HG02852 (cell line): ENCODE data around the gene TRRAP.

Experiments used
- ATAC-seq: cut with Tn5 transposase; IDR thresholded peaks from one replicate; pipeline ENCODE4 v1.9.1; 2021; ENCODE audit warnings: mild to moderate bottlenecking, moderate library complexity; ENCODE audit not compliant: unreplicated experiment

TRRAP gene

DNA sequence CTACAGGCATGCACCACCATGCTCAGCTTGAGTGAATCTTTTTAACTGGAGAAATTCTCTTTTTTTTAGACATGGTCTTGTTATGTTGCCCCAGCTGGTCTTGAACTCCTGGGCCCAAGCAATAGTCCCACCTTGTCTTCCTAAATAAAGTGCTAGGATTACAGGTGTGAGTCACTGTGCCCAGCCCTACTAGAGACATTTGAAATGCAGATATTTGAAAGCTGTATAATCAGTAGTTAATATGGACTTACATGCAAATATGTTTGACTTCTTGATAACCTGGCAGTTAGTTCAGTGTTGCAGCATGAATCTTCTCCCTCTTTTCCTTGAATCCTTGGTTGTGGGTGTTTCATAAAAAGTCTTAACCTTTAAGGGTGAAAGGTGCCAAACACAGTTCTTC lies 8.7 kb downstream of the TRRAP start:
- ATAC-seq, result no peak

DNA sequence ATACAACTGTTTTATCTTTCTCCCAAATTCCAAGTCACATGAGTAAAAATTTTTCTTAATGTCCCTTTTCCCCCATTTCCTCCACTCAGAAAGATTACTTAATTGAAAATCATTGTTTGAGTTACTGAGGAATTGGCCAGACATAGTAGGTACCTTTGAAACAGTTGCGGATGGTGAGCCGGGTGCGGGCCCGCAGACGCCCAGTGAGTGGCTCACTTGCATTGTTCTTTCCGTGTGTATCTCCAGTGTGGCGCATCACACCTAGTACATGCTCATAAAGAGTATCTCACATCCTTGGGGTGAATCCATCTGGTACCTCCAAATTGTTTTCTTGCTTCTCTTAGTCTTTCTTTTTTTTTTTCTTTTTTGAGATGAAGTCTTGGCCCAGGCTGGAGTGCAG lies 14.3 kb downstream of the TRRAP start:
- no peak for ATAC-seq

DNA sequence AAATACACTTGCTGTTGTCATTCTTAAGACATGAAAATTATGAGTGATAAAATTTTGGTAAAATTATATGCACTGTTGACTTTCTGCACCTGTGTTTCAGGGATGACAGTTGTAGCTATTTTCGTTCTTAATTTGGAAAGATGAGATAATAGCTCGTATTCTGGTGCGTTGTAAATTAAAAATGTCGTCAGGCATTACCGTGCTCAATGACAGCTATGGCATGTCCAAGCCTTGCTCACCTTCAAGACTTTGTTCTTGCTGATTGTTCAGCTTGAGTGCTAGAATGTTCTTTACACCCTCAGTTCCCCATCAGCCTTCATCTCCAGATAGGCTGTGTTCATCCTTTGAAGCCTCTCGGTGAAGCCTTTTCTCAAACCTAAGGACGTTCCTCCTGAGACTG lies 21.5 kb downstream of the TRRAP start:
- ATAC-seq, result no peak

DNA sequence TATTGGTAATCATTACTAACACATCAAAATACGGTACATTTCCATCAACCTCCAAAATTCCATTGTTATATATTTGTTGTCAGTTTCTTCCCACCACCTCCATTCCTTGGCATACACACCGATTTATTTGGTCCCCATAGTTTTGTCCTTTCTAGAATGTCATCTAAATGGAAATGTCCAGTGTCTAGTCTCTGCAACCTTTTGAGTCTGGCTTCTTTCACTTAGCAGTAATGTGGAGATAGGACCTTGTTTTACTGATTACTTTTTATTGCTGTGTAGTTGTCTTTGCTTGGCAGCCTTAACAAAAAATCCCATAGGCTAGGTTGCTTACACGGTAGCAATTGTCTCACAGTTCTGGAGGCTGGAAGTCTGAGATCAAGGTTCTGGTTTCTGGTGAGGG lies 22.5 kb downstream of the TRRAP start:
- ATAC-seq, result no peak

DNA sequence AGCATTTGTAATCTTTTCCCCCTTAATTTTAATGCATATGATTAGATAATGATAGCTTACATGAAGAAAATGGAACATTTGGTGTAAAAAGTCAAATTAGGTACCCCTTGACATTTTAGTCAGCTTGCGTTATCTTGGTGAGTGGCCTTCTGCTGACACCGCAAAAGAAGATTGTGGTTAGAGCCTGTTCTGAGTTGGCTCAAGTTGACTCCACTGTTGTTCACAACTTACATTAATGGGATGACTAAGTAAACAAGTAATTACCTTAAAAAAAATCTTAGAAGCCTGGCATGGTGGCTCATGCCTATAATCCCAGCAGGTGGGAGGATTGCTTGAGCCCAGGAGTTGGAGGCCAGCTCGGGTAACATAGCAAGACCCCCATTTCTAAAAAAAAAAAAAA lies 24.2 kb downstream of the TRRAP start:
- no peak for ATAC-seq

DNA sequence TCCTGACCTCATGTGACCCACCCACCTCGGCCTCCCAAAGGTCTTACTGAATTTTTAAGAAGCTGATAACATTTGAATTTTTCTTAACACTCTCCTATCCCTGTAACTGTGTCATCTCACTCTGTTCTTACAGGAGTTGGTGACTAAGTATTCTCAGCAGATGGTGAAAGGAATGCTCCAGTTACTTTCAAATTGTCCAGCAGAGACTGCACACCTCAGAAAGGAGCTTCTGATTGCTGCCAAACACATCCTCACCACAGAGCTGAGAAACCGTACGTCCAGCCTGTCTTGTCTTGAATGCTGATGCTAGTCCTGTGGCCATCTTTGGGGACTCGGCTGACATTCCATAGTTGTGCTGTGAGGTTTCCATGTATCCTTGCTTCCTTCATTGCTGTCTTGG lies 24.9 kb downstream of the TRRAP start:
- no peak for ATAC-seq

DNA sequence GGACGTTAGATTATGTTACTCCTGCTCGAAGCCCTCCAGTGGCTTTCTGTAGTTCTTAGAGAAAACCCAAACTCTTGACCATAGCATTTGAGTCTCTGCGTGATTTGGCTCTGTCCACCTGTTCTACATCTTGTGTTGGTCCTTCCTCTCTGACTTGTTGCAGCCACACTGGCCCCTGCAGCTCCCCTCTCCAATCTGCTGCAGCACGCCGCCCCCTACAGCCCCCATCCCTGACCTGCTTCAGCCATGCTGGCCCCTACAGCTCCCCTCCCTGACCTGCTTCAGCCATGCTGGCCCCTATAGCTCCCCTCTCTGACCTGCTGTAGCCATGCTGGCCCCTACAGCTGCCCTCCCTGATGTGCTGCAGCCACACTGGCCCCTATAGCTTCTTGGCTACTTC lies 29.2 kb downstream of the TRRAP start:
- ATAC-seq, result no peak

DNA sequence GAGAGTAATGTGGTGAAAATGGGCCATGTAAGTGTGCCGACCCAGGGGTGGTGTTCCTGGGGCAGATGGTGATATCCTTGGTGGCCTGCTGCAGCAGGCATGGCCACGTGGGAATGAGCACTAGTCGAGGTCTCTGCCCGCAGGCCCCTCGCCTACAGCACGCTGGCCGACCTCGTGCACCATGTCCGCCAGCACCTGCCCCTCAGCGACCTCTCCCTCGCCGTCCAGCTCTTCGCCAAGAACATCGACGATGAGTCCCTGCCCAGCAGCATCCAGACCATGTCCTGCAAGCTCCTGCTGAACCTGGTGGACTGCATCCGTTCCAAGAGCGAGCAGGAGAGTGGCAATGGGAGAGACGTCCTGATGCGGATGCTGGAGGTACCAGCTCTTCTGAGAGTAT lies 30.3 kb downstream of the TRRAP start:
- ATAC-seq, result no peak

DNA sequence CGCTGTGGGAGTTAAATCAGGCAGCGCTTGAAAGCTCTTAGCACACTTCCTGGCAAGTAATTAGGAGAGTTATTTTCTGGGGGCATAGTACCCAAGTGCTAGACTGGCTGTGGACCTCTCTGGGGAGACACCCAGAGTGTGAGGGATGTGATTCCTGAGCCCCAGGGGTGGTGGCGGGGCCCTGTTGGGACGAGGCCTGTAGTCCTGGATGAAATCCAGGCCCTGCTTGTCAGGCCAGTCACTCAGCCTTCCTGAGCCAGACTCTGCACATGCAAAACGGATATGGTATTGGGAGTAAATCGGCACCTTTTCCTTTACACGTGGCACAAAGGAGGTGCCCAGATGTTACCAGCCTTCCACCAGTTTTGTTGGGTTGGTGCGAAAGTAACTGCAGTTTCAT lies 31.2 kb downstream of the TRRAP start:
- ATAC-seq, result no peak

DNA sequence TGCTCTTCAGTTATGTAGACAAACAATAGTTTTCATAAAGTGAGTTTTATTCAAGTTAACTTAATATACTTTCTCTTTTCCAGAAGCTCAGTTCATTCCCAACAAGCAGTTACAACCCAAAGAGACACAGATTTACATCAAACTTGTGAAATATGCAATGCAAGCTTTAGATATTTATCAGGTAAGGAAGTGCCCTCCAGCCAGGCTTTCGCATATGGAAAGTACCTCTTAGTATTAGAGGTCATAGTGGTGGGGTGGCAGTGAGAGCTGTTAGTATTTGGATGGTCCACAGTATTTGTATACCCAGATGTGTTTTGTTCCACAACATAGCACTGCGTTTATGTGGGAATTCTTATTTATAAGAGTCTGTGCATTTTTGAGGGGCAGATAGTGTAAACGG lies 32.1 kb downstream of the TRRAP start:
- no peak for ATAC-seq

DNA sequence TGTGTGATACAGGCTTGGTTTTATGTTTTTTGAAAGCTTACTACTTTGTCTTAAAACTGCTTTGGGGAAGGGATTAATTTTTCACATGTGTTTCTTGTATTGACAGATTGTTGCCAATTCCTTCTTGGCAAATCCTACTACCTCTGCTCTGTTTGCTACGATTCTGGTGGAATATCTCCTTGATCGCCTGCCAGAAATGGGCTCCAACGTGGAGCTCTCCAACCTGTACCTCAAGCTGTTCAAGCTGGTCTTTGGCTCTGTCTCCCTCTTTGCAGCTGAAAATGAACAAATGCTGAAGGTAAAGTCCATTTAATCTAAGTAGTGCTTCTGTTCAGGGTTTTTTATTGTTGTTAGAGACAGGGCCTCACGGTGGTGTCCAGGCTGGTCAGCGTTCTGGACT lies 33.6 kb downstream of the TRRAP start:
- ATAC-seq, result no peak

DNA sequence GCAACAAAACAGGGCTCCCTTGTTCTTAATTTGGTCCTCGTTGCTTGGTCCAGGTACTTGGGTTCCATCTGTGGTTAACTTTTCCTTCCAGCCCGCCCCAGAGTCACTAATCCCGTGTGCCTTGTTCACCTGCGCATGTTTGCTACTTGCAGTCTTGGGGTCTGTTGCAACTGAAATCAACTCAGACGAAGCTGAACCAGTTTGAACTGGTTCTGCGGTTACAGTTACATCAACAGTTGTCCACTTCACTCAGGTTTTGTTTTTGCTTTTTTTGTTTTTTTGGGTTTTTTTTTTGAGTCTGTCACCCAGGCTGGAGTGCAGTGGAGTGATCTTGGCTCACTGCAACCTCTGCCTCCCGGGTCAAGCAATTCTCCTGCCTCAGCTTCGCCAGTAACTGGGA lies 34.7 kb downstream of the TRRAP start:
- no peak for ATAC-seq

DNA sequence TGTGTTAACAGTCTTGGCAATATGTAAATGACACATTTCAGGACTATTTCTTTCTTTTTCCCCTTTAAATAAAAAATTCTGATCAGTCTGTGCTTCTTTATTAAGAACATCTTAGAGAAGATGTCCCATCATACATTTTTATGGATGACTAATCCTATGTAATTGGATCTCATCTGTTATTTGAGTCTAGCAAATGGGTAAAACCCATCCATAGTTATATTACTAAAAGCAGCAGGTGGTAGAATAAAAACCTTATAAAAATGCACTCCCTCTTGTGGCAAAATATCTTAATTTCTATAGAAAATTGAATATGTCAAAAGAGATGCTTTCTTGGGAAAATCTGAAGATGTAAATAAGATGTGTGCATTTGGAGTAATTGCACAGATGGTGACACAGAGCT lies 35.3 kb downstream of the TRRAP start:
- ATAC-seq, result no peak

DNA sequence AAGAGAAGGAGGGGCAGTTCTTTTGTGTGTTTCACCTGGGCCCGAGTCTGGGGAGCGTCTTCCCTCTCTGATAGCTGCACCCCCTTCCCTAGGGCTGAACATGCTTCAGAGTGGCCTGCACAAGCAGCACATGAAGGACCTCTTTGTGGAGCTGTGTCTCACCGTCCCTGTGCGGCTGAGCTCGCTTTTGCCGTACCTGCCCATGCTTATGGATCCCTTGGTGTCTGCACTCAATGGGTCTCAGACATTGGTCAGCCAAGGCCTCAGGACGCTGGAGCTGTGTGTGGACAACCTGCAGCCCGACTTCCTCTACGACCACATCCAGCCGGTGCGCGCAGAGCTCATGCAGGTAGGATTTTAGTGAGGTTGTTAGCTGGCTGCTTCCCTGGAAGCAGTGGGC lies 39.0 kb downstream of the TRRAP start:
- ATAC-seq, result no peak

DNA sequence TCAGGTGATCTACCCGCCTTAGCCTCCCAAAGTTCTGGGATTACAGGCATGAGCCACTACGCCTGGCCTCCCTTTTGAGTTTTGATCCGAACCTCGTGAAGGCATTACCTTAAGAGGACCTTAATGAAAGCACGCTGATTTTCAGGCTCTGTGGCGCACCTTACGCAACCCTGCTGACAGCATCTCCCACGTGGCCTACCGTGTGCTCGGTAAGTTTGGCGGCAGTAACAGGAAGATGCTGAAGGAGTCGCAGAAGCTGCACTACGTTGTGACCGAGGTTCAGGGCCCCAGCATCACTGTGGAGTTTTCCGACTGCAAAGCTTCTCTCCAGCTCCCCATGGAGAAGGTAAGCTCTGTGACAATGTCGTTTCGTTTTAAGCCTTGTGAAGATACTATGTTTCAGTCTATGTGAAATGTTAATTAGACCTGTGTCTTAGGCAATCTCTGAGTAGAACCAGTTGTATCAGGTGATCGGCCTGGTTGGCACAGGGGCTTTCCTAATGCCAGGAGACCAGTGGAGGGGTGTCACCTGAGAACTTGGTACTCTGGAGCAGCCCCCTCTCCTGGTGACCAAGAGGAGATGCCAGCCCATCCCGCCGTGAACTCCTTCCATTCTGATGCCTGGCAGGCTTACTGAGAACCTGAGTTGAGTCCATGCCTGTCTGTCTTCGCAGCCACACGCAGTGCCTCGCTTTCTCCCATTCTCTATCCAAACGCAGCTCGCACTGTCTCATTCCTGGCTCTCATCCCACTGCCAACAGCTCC lies 43.5 kb downstream of the TRRAP start:
- no peak for ATAC-seq

DNA sequence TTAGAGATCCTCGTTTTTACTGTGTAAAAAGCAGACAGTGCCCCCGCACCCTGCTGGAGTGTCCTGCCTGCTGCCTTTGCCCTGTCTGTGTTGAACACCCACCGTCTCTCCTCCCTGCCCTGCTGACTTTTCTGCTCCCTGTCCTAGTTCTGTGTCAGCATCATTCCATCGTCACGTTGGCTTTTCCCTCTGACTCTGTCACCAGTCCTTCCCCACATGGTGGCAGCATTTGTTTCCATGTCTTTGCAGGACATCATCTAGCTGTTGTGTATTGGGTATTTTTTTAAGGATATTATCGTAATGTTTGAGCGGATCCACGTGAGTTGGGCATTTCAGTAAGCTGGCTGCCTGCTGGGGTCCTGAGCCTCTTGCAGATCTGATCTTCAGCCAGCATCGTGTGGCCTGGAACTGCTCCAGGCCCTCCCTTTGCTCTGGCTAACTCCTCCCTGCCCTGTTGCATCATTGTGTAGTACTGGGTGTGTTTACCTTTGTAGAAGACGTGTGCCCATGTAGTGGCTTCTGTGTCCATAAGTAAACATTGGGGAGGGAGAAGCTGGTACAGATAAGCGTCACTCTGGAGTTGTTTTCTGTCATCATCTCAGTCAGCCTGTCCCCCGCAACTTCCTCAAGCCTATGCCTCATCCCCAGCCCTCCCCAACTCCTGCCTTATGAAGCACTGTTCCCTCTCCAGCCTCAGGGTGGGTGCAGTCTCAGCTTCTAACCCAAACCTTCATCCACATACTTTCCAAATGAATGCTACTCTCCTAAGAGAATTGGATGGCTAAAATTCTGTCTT lies 44.3 kb downstream of the TRRAP start:
- ATAC-seq, result no peak

DNA sequence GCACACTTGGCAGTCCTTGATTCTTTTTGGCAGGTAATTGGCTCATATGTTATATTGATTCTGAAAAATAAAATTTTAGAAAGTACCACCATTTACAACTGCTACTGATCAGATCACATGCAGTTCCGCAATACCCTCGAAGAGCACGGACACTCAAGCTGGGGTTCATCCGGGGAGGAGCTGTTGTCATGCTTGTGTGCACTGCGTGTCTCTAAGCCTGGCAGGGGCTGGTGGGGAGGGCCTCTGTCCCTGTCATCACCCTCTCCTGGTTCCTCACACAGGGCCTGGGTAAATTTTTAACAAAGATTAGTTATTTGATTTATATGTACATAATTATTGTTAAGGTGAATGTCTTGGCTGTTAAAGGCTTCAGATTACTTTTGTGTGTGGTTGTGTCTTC lies 45.2 kb downstream of the TRRAP start:
- ATAC-seq, result no peak

DNA sequence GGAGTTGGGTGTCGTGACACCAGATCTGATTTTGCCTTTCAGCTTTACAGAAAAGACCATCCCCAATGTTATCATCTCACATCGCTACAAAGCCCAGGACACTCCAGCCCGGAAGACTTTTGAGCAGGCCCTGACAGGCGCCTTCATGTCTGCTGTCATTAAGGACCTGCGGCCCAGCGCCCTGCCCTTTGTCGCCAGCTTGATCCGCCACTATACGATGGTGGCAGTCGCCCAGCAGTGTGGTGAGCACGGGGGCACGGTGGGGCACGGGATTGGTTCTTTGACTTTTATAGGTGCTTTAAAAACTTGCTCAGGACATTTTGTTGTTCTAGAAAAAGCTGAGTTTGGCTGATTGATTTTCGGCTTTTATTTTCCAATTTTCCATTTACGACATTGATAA lies 48.8 kb downstream of the TRRAP start:
- no peak for ATAC-seq

DNA sequence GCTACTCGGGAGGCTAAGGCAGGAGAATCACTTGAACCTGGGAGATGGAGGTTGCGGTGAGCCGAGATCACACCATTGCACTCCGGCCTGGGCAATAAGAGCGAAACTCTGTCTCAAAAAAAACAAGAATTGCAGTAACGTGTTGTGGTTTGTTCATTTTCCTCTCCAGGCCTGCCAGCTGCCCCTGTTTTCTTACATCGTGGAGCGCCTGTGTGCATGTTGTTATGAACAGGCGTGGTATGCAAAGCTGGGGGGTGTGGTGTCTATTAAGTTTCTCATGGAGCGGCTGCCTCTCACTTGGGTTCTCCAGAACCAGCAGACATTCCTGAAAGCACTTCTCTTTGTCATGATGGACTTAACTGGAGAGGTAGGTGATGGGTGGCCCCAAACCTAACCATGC lies 52.1 kb downstream of the TRRAP start:
- peak; percentile 63 for ATAC-seq

DNA sequence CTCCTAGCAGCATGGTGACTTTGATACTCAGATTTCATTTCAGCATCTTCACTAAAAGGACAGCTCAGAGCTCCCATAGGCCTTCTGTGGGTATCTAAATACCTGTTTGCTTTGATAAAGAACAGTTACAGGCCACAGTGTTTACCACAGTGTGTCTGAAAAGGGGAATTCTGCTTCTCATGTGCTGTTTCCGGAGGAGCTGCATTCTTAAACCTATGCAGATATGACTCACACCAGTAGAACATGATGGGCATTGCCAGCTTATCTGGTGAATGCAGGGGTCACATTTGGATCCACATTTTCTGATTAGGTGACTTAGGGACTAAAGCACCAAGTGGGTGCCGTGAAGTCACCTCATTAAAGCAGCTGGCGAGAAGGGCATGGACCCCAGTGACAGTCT lies 52.6 kb downstream of the TRRAP start:
- peak; percentile 89 for ATAC-seq

DNA sequence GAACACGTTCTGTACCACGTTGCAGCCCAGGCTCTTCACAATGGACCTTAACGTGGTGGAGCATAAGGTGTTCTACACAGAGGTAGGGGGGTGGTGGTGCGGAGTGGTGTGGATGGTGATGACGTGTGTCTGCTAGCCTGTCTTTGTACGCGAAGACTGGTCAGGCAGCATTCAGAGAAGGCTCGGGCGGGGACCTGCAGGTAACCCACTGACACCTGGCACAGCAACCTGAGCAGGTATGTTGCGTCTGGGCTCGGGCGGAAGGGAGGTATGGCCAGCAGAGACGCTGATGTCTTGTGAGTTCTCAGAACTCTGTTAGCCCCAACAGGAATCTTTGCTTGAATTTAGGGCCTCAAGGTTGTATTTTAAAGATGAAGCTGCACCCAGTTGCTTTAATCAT lies 55.0 kb downstream of the TRRAP start:
- ATAC-seq, result no peak

DNA sequence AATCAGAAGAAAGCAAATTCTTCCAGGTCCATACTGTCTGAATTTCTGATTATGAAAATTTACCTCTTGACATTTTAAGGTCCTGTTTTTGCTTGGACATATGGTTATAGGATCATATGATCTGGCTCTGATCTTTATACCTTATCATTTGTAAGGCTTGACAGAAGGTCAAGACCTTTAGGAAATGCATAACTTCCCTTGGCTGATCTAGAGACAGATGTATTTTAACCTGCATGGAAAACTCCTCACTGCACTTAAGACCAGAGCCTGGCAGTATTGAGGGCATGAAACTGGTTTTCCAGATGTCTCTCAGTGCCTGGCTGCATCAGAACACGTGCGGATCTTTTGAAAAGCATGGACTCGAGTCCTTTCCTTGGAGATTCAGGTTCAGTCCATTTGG lies 55.9 kb downstream of the TRRAP start:
- ATAC-seq, result no peak

DNA sequence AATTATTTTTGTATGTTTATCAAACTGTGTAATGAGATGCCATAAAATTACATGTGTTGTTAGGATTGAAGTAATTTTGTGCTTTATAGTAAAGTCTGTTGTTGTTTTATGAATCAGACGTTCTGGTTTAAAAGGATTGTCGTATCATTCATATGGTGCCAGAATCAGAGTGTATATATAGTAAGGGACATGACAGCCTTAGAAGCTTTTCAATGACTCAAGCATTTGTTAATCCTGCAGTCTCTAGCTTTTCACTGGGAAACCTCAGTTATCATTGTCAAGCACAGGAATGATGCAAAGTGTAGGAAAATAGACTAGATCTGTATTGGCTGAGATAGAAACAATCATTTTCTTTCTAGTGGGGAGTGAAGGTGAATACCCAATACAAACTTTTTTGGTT lies 57.5 kb downstream of the TRRAP start:
- no peak for ATAC-seq
